ENCODE data around the gene POLR2A.

POLR2A gene

GRCh38 chr17:7468804-7469389 is 15.3 kb upstream of the POLR2A start:
- TF ChIP-seq CTCF (IDR thresholded peaks at IDR 0.05): no peak

- no peak for TF ChIP-seq CTCF (IDR thresholded peaks at IDR 0.05)
Measured at GRCh38 chr17:7471729-7472128, 12.4 kb upstream of the POLR2A start.

- TF ChIP-seq CTCF (IDR thresholded peaks at IDR 0.05): no peak
Measured at GRCh38 chr17:7475764-7476422, 8.3 kb upstream of the POLR2A start.

GRCh38 chr17:7476494-7476893 is 7.7 kb upstream of the POLR2A start:
- TF ChIP-seq CTCF (IDR thresholded peaks at IDR 0.05): no peak

GRCh38 chr17:7476951-7477350 is 7.2 kb upstream of the POLR2A start:
- TF ChIP-seq CTCF (IDR thresholded peaks at IDR 0.05): no peak

- no peak for TF ChIP-seq CTCF (IDR thresholded peaks at IDR 0.05)
Measured at GRCh38 chr17:7477392-7478275, 6.5 kb upstream of the POLR2A start.

GRCh38 chr17:7478276-7479212 is 5.6 kb upstream of the POLR2A start:
- TF ChIP-seq CTCF (IDR thresholded peaks at IDR 0.05): no peak
